Right renal cortex interstitium (tissue), 3 donors: ENCODE results near the gene CDC42BPB. TPM values are rescaled to one million over a fixed set of nuclear protein-coding genes. Genes with fewer than 3 reads are reported as not detected.

Experiments used
- DNase-seq, 3 donors: peaks; one replicate each; pipeline ENCODE4 v3.0.0-alpha.2; 2013; ENCODE audit warnings: low read depth in 3 of 3, low spot score in 2 of 3
- polyA plus RNA-seq, 3 donors: library from polyadenylated mRNA; unstranded; fragments of 120-200 nt; gene quantifications; one replicate each; pipeline ENCODE4 v1.2.1, GENCODE V29; 2013; ENCODE audit not compliant: insufficient read length in 3 of 3

The CDC42BPB gene
- polyA plus RNA-seq, 3 donors, result 69.7 to 74.1 (median 70.4) TPM

DNA sequence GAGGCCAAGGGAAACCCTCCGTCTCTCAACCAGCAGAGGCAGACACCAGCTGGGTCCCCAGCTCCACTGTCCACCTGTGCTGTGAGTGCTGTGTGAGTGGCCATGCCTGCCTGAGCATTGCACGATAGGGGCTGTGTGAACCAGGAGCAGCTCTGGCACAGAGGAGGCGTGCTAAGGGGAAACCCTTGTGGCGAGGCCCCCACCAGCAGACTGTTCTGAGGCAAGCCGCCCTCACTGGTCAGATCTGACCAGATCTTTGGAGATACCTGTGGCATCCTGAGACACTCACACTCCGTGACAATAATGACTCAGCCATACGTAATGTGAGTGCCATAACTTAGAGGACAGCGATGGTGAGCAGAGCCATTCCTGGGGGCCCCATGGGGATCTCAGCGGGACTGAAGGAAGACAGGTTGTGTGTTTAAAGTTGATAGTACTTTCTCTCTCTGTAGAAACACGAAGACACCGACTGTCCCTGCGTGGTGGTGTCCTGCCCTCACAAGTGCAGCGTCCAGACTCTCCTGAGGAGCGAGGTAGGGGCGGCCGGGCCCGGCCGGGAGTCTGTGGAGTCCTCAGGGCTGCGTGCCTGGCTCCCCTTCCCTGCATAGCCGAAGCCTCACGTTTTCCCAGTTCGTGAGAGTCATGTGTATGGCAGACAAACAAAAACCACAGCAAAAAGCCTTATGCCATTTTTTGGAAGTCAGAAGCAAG, 171.5 kb downstream of the CDC42BPB start:
- no peak for DNase-seq

GRCh38 chr14:102883554-102883953, 173.8 kb downstream of the CDC42BPB start:
- no peak for DNase-seq

- no peak for DNase-seq
These were observed 174.2 kb downstream of the CDC42BPB start for GRCh38 chr14:102883089-102883541.

Other genes with a start within 250 kb of the CDC42BPB start
- gene AMN, start 134.9 kb downstream of the CDC42BPB start, polyA plus RNA-seq, result 10 to 100 TPM; 15.9 to 22.6 (median 17.7) TPM
- gene LBHD2, start 26.7 kb upstream of the CDC42BPB start, polyA plus RNA-seq, result not detected
- gene EXOC3L4, start 37.2 kb upstream of the CDC42BPB start, polyA plus RNA-seq, result 1 to 10 TPM; 1.4 to 2.8 (median 2.0) TPM
- gene TNFAIP2, start 65.9 kb upstream of the CDC42BPB start, polyA plus RNA-seq, result 10 to 100 TPM; 22.4 to 29.4 (median 23.1) TPM